ENCODE results near the gene MICU1. TPM values are rescaled to one million over a fixed set of nuclear protein-coding genes. Genes with fewer than 3 reads are reported as not detected.

Gene MICU1
- total and polyA plus RNA-seq, 2 of the 13 experiments (the other 11 are each of a cell fraction or from before 2014, with no cell fraction given) = 32.5 to 56.1 TPM

GRCh38 chr10:72331575-72332422 is 294.1 kb downstream of the MICU1 start (continued):
- no peak for TF ChIP-seq MIER2 (CRISPR knock-in tag; IDR thresholded peaks at IDR 0.05)
- no peak for TF ChIP-seq ZNF354B (CRISPR knock-in tag; IDR thresholded peaks at IDR 0.05)
- no peak; the same call in 1 of the 2 replicates for TF ChIP-seq ZSCAN21 (CRISPR knock-in tag; IDR thresholded peaks at IDR 0.05; ENCODE audit: borderline replicate concordance)
- no peak for TF ChIP-seq ZFY (CRISPR knock-in tag; IDR thresholded peaks at IDR 0.05)
- no peak for TF ChIP-seq ZNF33A (CRISPR knock-in tag; IDR thresholded peaks at IDR 0.05; ENCODE audit: borderline replicate concordance)
- TF ChIP-seq ZNF781 (CRISPR knock-in tag; IDR thresholded peaks at IDR 0.05; ENCODE audit: borderline replicate concordance, not compliant biosample characterization) = peak; percentile 50
- TF ChIP-seq HMG20B (CRISPR knock-in tag; conservative IDR thresholded peaks at IDR 0.05) = no peak
- no peak for TF ChIP-seq E2F1 (CRISPR knock-in tag; IDR thresholded peaks at IDR 0.05)
- 0 out of 2 replicates have a peak, but pooled peaks have one; percentile 39 for TF ChIP-seq ZNF710 (CRISPR knock-in tag; IDR thresholded peaks at IDR 0.05; ENCODE audit: borderline replicate concordance)
- TF ChIP-seq ZNF460 (CRISPR knock-in tag; IDR thresholded peaks at IDR 0.05; ENCODE audit: borderline replicate concordance) = no peak; the same call in 1 of the 2 replicates
- TF ChIP-seq TSC22D2 (CRISPR knock-in tag; IDR thresholded peaks at IDR 0.05; ENCODE audit: borderline replicate concordance) = no peak
- no peak for TF ChIP-seq NONO (IDR thresholded peaks at IDR 0.05)
- TF ChIP-seq NONO (CRISPR knock-in tag; conservative IDR thresholded peaks at IDR 0.05) = peak; percentile 79
- no peak; the same call in none of the 2 replicates for TF ChIP-seq ATF2 (CRISPR knock-in tag; IDR thresholded peaks at IDR 0.05)
- no peak for TF ChIP-seq ZFP62 (CRISPR knock-in tag; IDR thresholded peaks at IDR 0.05)
- no peak for TF ChIP-seq ZNF17 (CRISPR knock-in tag; IDR thresholded peaks at IDR 0.05)
- TF ChIP-seq ZNF34 (CRISPR knock-in tag; IDR thresholded peaks at IDR 0.05; ENCODE audit: borderline replicate concordance) = 0 out of 2 replicates have a peak, but pooled peaks have one; percentile 54
- TF ChIP-seq REL (CRISPR knock-in tag; conservative IDR thresholded peaks at IDR 0.05) = 0 out of 2 replicates have a peak, but pooled peaks have one; percentile 44
- 0 out of 2 replicates have a peak, but pooled peaks have one; percentile 31 for TF ChIP-seq PAX8 (CRISPR knock-in tag; IDR thresholded peaks at IDR 0.05; ENCODE audit: borderline replicate concordance)
- no peak for TF ChIP-seq ZNF3 (CRISPR knock-in tag; IDR thresholded peaks at IDR 0.05)
- no peak for TF ChIP-seq ZNF883 (CRISPR knock-in tag; IDR thresholded peaks at IDR 0.05; ENCODE audit: not compliant biosample characterization)
- TF ChIP-seq TBL1XR1 (IDR thresholded peaks at IDR 0.05; ENCODE audit: borderline replicate concordance, low read length, partially characterized antibody) = no peak
- peak; percentile 67 for TF ChIP-seq HOXA3 (CRISPR knock-in tag; IDR thresholded peaks at IDR 0.05)
- no peak for TF ChIP-seq ZNF616 (CRISPR knock-in tag; IDR thresholded peaks at IDR 0.05; ENCODE audit: low read depth)
- no peak for TF ChIP-seq MBNL3 (CRISPR knock-in tag; conservative IDR thresholded peaks at IDR 0.05)
- TF ChIP-seq CEBPG (CRISPR knock-in tag; IDR thresholded peaks at IDR 0.05) = no peak

Measured in HepG2 (cell line).